ENCODE data around the gene LCAT. TPM values are rescaled to one million over a fixed set of nuclear protein-coding genes. Genes with fewer than 3 reads are reported as not detected.

The LCAT gene
- total and polyA plus RNA-seq, 9 of the 15 experiments (the other 6 are each of a cell fraction or from before 2014, with no cell fraction given), result 0.46 to 21.0 (median 5.0) TPM

DNA sequence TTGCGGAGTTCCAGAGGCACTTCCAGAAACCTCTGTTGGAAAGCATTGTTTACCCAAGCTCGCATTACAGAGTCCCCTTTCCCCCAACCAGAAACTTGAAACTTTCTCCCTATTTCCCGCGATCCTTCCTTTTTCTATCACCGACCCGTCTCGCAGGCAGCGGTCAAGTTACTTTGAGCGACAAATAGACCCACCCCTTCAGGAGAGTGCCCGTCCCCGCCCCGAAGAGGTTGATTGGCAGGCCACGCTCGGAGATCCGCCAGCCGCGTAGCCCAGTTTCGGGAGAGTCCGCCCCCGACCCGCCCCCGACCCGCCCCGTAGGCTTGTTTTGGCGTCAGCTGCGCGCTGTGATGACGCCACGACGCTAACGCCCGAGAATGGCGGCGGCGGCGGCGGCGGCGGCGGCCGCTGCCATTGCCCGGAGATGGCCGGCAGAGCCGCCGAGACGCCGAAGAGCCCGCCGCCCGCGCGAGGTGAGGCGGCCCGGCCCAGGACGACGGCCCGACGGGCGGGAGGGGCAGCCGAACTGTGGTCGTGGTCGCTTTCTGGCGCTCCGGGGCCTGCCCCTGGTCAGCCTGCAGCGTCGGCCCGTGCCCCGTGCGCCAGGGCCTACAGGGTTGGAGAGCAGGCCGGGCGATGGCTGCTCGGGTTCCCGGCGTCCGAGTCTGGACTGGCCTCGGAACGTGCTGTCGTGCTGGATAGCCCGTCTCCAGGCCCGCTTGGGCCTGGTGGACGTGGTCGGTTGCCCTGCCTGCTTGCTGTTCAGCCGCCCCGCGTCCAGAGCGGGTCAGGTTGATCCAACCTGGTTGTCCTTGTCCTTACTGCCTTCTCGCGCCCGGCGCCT lies 50.8 kb downstream of the LCAT start, which contains the start of gene PSKH1 (continued):
- TF ChIP-seq, protein P1, sequence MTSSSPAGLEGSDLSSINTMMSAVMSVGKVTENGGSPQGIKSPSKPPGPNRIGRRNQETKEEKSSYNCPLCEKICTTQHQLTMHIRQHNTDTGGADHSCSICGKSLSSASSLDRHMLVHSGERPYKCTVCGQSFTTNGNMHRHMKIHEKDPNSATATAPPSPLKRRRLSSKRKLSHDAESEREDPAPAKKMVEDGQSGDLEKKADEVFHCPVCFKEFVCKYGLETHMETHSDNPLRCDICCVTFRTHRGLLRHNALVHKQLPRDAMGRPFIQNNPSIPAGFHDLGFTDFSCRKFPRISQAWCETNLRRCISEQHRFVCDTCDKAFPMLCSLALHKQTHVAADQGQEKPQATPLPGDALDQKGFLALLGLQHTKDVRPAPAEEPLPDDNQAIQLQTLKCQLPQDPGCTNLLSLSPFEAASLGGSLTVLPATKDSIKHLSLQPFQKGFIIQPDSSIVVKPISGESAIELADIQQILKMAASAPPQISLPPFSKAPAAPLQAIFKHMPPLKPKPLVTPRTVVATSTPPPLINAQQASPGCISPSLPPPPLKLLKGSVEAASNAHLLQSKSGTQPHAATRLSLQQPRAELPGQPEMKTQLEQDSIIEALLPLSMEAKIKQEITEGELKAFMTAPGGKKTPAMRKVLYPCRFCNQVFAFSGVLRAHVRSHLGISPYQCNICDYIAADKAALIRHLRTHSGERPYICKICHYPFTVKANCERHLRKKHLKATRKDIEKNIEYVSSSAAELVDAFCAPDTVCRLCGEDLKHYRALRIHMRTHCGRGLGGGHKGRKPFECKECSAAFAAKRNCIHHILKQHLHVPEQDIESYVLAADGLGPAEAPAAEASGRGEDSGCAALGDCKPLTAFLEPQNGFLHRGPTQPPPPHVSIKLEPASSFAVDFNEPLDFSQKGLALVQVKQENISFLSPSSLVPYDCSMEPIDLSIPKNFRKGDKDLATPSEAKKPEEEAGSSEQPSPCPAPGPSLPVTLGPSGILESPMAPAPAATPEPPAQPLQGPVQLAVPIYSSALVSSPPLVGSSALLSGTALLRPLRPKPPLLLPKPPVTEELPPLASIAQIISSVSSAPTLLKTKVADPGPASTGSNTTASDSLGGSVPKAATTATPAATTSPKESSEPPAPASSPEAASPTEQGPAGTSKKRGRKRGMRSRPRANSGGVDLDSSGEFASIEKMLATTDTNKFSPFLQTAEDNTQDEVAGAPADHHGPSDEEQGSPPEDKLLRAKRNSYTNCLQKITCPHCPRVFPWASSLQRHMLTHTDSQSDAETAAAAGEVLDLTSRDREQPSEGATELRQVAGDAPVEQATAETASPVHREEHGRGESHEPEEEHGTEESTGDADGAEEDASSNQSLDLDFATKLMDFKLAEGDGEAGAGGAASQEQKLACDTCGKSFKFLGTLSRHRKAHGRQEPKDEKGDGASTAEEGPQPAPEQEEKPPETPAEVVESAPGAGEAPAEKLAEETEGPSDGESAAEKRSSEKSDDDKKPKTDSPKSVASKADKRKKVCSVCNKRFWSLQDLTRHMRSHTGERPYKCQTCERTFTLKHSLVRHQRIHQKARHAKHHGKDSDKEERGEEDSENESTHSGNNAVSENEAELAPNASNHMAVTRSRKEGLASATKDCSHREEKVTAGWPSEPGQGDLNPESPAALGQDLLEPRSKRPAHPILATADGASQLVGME (CRISPR knock-in tag; IDR thresholded peaks at IDR 0.05), result no peak
- TF ChIP-seq ZNF778 (CRISPR knock-in tag; IDR thresholded peaks at IDR 0.05) (no peak), IFI16 (CRISPR knock-in tag; IDR thresholded peaks at IDR 0.05) (no peak), HNRNPK (IDR thresholded peaks at IDR 0.05; ENCODE audit: low read depth, low read length, poor library complexity, severe bottlenecking) (no peak), IRF2 (CRISPR knock-in tag; IDR thresholded peaks at IDR 0.05) (peak; percentile 89; the same call in 1 of the 2 replicates), ZNF165 (CRISPR knock-in tag; IDR thresholded peaks at IDR 0.05; ENCODE audit: borderline replicate concordance) (0 out of 2 replicates have a peak, but pooled peaks have one; percentile 75), POU5F1 (IDR thresholded peaks at IDR 0.05; ENCODE audit: borderline replicate concordance, low read depth, low read length, partially characterized antibody) (no peak), PCBP2 (IDR thresholded peaks at IDR 0.05; ENCODE audit: low read depth, low read length, poor library complexity, severe bottlenecking) (no peak), ZNF282 (CRISPR knock-in tag; IDR thresholded peaks at IDR 0.05) (0 out of 2 replicates have a peak, but pooled peaks have one; percentile 54), CCNT2 (IDR thresholded peaks at IDR 0.05; ENCODE audit: borderline replicate concordance, extremely low read depth, insufficient read length, low read depth, low read length) (peak; percentile 50), ZC3H11A (IDR thresholded peaks at IDR 0.05; ENCODE audit: low read depth, low read length) (no peak), CREBBP (IDR thresholded peaks at IDR 0.05; ENCODE audit: low read depth, low read length) (no peak)
- TF ChIP-seq, protein P2, sequence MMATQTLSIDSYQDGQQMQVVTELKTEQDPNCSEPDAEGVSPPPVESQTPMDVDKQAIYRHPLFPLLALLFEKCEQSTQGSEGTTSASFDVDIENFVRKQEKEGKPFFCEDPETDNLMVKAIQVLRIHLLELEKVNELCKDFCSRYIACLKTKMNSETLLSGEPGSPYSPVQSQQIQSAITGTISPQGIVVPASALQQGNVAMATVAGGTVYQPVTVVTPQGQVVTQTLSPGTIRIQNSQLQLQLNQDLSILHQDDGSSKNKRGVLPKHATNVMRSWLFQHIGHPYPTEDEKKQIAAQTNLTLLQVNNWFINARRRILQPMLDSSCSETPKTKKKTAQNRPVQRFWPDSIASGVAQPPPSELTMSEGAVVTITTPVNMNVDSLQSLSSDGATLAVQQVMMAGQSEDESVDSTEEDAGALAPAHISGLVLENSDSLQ (IDR thresholded peaks at IDR 0.05), result peak; percentile 99
- TF ChIP-seq, protein P3, sequence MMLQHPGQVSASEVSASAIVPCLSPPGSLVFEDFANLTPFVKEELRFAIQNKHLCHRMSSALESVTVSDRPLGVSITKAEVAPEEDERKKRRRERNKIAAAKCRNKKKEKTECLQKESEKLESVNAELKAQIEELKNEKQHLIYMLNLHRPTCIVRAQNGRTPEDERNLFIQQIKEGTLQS (IDR thresholded peaks at IDR 0.05), result no peak
- TF ChIP-seq, protein P3 (CRISPR knock-in tag; conservative IDR thresholded peaks at IDR 0.05), result no peak
- TF ChIP-seq, protein P4, sequence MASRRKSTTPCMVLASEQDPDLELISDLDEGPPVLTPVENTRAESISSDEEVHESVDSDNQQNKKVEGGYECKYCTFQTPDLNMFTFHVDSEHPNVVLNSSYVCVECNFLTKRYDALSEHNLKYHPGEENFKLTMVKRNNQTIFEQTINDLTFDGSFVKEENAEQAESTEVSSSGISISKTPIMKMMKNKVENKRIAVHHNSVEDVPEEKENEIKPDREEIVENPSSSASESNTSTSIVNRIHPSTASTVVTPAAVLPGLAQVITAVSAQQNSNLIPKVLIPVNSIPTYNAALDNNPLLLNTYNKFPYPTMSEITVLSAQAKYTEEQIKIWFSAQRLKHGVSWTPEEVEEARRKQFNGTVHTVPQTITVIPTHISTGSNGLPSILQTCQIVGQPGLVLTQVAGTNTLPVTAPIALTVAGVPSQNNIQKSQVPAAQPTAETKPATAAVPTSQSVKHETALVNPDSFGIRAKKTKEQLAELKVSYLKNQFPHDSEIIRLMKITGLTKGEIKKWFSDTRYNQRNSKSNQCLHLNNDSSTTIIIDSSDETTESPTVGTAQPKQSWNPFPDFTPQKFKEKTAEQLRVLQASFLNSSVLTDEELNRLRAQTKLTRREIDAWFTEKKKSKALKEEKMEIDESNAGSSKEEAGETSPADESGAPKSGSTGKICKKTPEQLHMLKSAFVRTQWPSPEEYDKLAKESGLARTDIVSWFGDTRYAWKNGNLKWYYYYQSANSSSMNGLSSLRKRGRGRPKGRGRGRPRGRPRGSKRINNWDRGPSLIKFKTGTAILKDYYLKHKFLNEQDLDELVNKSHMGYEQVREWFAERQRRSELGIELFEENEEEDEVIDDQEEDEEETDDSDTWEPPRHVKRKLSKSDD (conservative IDR thresholded peaks at IDR 0.05; ENCODE audit: low read length), result no peak
